Measurements from ENCODE around the gene RAB3IL1. TPM values are rescaled to one million over a fixed set of nuclear protein-coding genes. Genes with fewer than 3 reads are reported as not detected.

Gene RAB3IL1
- total RNA-seq, 4 donors from 2014 or later: 6.5 to 27.7 (median 15.2) TPM

- Histone ChIP-seq H3K9me3 (no peaks in the 10 kb centered on the region), H3K36me3 (no peaks in the 10 kb centered on the region), H3K4me3 (replicated peaks in 1 of 3) (no peak overlapping the region), H3K4me1 (peaks cover 0 to 6% of the 10 kb centered on the region in 2 donors), H3K27me3 (no peaks in the 10 kb centered on the region), H3K27ac (no peak overlapping the region)
- intact Hi-C loops (cut with DNase I): loop anchor here (5.0 kb wide), 2 partner anchors 160 to 185 kb away; no protein-coding TSS in a partner anchor
- DNase-seq: no peak
- 89 to 90% methylated on average over 12 to 15 of the region's 15 CpGs for WGBS, 2 donors
- TF ChIP-seq CTCF (IDR thresholded peaks at IDR 0.05) (no peak), POLR2A (IDR thresholded peaks at IDR 0.05) (no peak)
Observed at GRCh38 chr11:61896665-61897386, 20.5 kb downstream of the RAB3IL1 start.

- Histone ChIP-seq H3K4me1 (peaks cover 4 to 12% of the 10 kb centered on the region in 2 donors), H3K9me3 (no peaks in the 10 kb centered on the region), H3K36me3 (no peaks in the 10 kb centered on the region), H3K27ac (no peak overlapping the region), H3K4me3 (replicated peaks in 1 of 3) (no peak overlapping the region), H3K27me3 (no peaks in the 10 kb centered on the region)
- DNase-seq: no peak
- 39 to 61% methylated on average over 4 of the region's 4 CpGs for WGBS, 2 donors
- TF ChIP-seq CTCF (IDR thresholded peaks at IDR 0.05) (no peak), POLR2A (IDR thresholded peaks at IDR 0.05) (no peak)
- intact Hi-C loops (cut with DNase I): loop anchor here (5.0 kb wide), 2 partner anchors 162 to 187 kb away; no protein-coding TSS in a partner anchor
Observed at GRCh38 chr11:61895718-61896059, 21.7 kb downstream of the RAB3IL1 start.

GRCh38 chr11:61895046-61895717, 22.2 kb downstream of the RAB3IL1 start:
- DNase-seq: peak; percentile 69 to 84
- Histone ChIP-seq H3K36me3 (no peaks in the 10 kb centered on the region), H3K27ac (no peak overlapping the region), H3K9me3 (no peaks in the 10 kb centered on the region), H3K27me3 (no peaks in the 10 kb centered on the region), H3K4me3 (replicated peaks in 1 of 3) (no peak overlapping the region), H3K4me1 (peaks cover 8 to 17% of the 10 kb centered on the region in 2 donors)
- intact Hi-C loops (cut with DNase I): loop anchor here (5.0 kb wide), 2 partner anchors 162 to 187 kb away; no protein-coding TSS in a partner anchor
- WGBS, 2 donors: 33 to 45% methylated on average over 17 of the region's 17 CpGs
- no peak for TF ChIP-seq CTCF (IDR thresholded peaks at IDR 0.05)
- TF ChIP-seq POLR2A (IDR thresholded peaks at IDR 0.05): no peak

GRCh38 chr11:61893981-61894380, 23.4 kb downstream of the RAB3IL1 start:
- no peak overlapping the region for H3K27ac ChIP-seq
- H3K4me1 ChIP-seq: peaks cover 8 to 21% of the 10 kb centered on the region in 2 donors
- H3K9me3 ChIP-seq: no peaks in the 10 kb centered on the region
- DNase-seq: no peak
- WGBS, 2 donors: 47 to 64% methylated on average over 5 of the region's 5 CpGs
- TF ChIP-seq POLR2A (IDR thresholded peaks at IDR 0.05): no peak
- no peak overlapping the region for H3K4me3 ChIP-seq (replicated peaks in 1 of 3)
- no peaks in the 10 kb centered on the region for H3K36me3 ChIP-seq
- intact Hi-C loops (cut with DNase I): no loop called here
- no peaks in the 10 kb centered on the region for H3K27me3 ChIP-seq

- no peaks in the 10 kb centered on the region for H3K27me3 ChIP-seq
- H3K36me3 ChIP-seq: no peaks in the 10 kb centered on the region
- DNase-seq: peak; percentile 45 to 55
- H3K4me1 ChIP-seq: peaks cover 8 to 35% of the 10 kb centered on the region in 2 donors
- H3K4me3 ChIP-seq (replicated peaks in 1 of 3): peak overlapping the region; percentile 5 to 76 (median 35)
- peak overlapping the region; percentile 69 to 77 (median 72) for H3K27ac ChIP-seq
- TF ChIP-seq POLR2A (IDR thresholded peaks at IDR 0.05): no peak
- TF ChIP-seq CTCF (IDR thresholded peaks at IDR 0.05): no peak
- intact Hi-C loops (cut with DNase I): no loop called here
- no peaks in the 10 kb centered on the region for H3K9me3 ChIP-seq
- WGBS, 2 donors: 13 to 22% methylated on average over 4 to 9 of the region's 12 CpGs
Observed at GRCh38 chr11:61892085-61892370, 25.3 kb downstream of the RAB3IL1 start.
